Measurements from ENCODE around the gene ZNF600.
"Not testable (repeated sequence)": the region's sequence is repeated elsewhere in the genome, so short reads cannot be mapped to it uniquely, and the experiment has no call there.

Gene ZNF600

GRCh38 chr19:52786464-52787354 is at the start of gene ZNF600:
Gene ZNF600 (minus strand): TSS chr19:52786791. CDS start chr19:52778888, 7,903 bp downstream.
- peak; percentile 69 for DNase-seq

- not testable (repeated sequence) for DNase-seq
Measured at GRCh38 chr19:52834289-52834688, 47.7 kb upstream of the ZNF600 start.

- DNase-seq: not testable (repeated sequence)
Measured at GRCh38 chr19:52833541-52833940, 47.0 kb upstream of the ZNF600 start.

- not testable (repeated sequence) for DNase-seq
Measured at GRCh38 chr19:52829866-52830265, 43.3 kb upstream of the ZNF600 start.

GRCh38 chr19:52825765-52826164 is 39.2 kb upstream of the ZNF600 start:
- no peak for DNase-seq

- no peak for DNase-seq
Measured at GRCh38 chr19:52823676-52824075, 37.1 kb upstream of the ZNF600 start.

GRCh38 chr19:52821204-52821960 is 34.8 kb upstream of the ZNF600 start, which contains the start of gene ZNF28:
Gene ZNF28 (minus strand): TSS chr19:52821633. CDS start chr19:52817958, 3,675 bp downstream.
- DNase-seq: peak; percentile 42

GRCh38 chr19:52820472-52821203 is 34.0 kb upstream of the ZNF600 start:
- not testable (repeated sequence) for DNase-seq

GRCh38 chr19:52809801-52810200 is 23.2 kb upstream of the ZNF600 start:
- DNase-seq: no peak

GRCh38 chr19:52799950-52800640 is 13.5 kb upstream of the ZNF600 start:
- DNase-seq: not testable (repeated sequence)

- DNase-seq: no peak
Measured at GRCh38 chr19:52789440-52789839, 2.8 kb upstream of the ZNF600 start.

GRCh38 chr19:52786078-52786463 is 520 bp downstream of the ZNF600 start:
- no peak for DNase-seq

GRCh38 chr19:52785506-52785905 is 1.1 kb downstream of the ZNF600 start:
- no peak for DNase-seq

- DNase-seq: not testable (repeated sequence)
Measured at GRCh38 chr19:52782864-52783263, 3.7 kb downstream of the ZNF600 start.

GRCh38 chr19:52778811-52779210 is 7.8 kb downstream of the ZNF600 start:
- DNase-seq: no peak

- DNase-seq: not testable (repeated sequence)
Measured at GRCh38 chr19:52756447-52756846, 30.1 kb downstream of the ZNF600 start.

GRCh38 chr19:52749780-52750179 is 36.8 kb downstream of the ZNF600 start:
- no peak for DNase-seq

GRCh38 chr19:52748336-52748950 is 38.1 kb downstream of the ZNF600 start:
- peak; percentile 30 for DNase-seq

GRCh38 chr19:52745919-52746318 is 40.7 kb downstream of the ZNF600 start:
- peak; percentile 38 for DNase-seq

- no peak for DNase-seq
Measured at GRCh38 chr19:52743091-52743490, 43.5 kb downstream of the ZNF600 start.

- no peak for DNase-seq
Measured at GRCh38 chr19:52742516-52742915, 44.1 kb downstream of the ZNF600 start.

GRCh38 chr19:52741951-52742485 is 44.6 kb downstream of the ZNF600 start:
- no peak for DNase-seq

Data from NCI-H1105 (cell line).